Spleen (tissue), 13 donors: ENCODE measurements around the gene KRTAP22-1. TPM values are rescaled to one million over a fixed set of nuclear protein-coding genes. Genes with fewer than 3 reads are reported as not detected.

Experiments
- DNase-seq: peaks from one replicate; pipeline ENCODE4 v3.0.0-alpha.2; 2020
- H3K27ac ChIP-seq, 8 donors: fragments of 200-600 bp; sonication (generic) in 7 of 8; 1 replicate in 4 of 8; 2 replicates in 4 of 8; pipeline versions ENCODE4 v1.5.0 to v1.8.0; 2016 to 2021; ENCODE audit warnings: inconsistent platforms in 4 of 8, mild to moderate bottlenecking in 4 of 8, moderate library complexity in 1 of 8
- H3K27me3 ChIP-seq, 7 donors: fragments of 200-600 bp; sonication (generic) in 6 of 7; replicated peaks in 1 of 7; 1 replicate in 4 of 7; 2 replicates in 3 of 7; pipeline versions ENCODE4 v1.5.0 to v1.8.0; 2016 to 2021; ENCODE audit warnings: inconsistent platforms in 3 of 7, mild to moderate bottlenecking in 1 of 7
- H3K36me3 ChIP-seq, 6 donors: fragments of 200-600 bp; sonication (generic) in 5 of 6; 1 replicate in 4 of 6; 2 replicates in 2 of 6; pipeline versions ENCODE4 v1.5.0 to v1.8.0; 2016 to 2021; ENCODE audit warnings: inconsistent platforms in 2 of 6
- H3K4me1 ChIP-seq, 6 donors: fragments of 200-600 bp; sonication (generic) in 5 of 6; 1 replicate in 3 of 6; 2 replicates in 3 of 6; pipeline versions ENCODE4 v1.5.0 to v1.8.0; 2016 to 2021; ENCODE audit warnings: inconsistent platforms in 3 of 6
- H3K4me3 ChIP-seq, 8 donors: fragments of 200-600 bp; sonication (generic) in 7 of 8; 1 replicate in 4 of 8; 2 replicates in 4 of 8; pipeline versions ENCODE4 v1.5.0 to v1.8.0; 2016 to 2021; ENCODE audit warnings: inconsistent platforms in 4 of 8, mild to moderate bottlenecking in 4 of 8, moderate library complexity in 2 of 8
- H3K9me3 ChIP-seq, 8 donors: fragments of 200-600 bp; sonication (generic) in 7 of 8; 1 replicate in 4 of 8; 2 replicates in 4 of 8; pipeline versions ENCODE4 v1.5.0 to v1.8.0; 2016 to 2021; ENCODE audit warnings: inconsistent platforms in 4 of 8
- POLR2A ChIP-seq, 3 donors: fragments of 450-650 bp; IDR thresholded peaks; one replicate each; pipeline ENCODE4 v1.5.1; 2017; ENCODE audit warnings: antibody characterized with exemption in 3 of 3, mild to moderate bottlenecking in 1 of 3
- POLR2AphosphoS5 ChIP-seq, 3 donors: sonication (generic); formaldehyde crosslinking; IDR thresholded peaks; one replicate each; pipeline ENCODE4 v1.5.1; 2017; ENCODE audit warnings: antibody characterized with exemption in 3 of 3
- WGBS, 5 donors: extraction: QIAGEN DNeasy Blood & Tissue Kit in 3 of 5; methylation state at CpG; one replicate each; pipeline versions ENCODE4 v1.1.5 to v1.1.7; 2013 to 2018; 5-methylcytosine and 5-hydroxymethylcytosine counted together
- intact Hi-C: fragments of 100-400 bp; cut with DNase I; formaldehyde crosslinking; loops from one replicate; pipeline ENCODE4 v1.15.0; 2023; ENCODE audit warnings: low total_unique reads
- long read RNA-seq, 2 donors: transcript quantifications; one replicate each; lab custom pipeline, GENCODE V29; 2026
- polyA plus RNA-seq, 3 donors: library from polyadenylated mRNA; stranded (reverse); fragments of 200-250 nt; gene quantifications; one replicate each; pipeline ENCODE4 v1.2.1, GENCODE V29; 2013
- total RNA-seq, 7 donors: library from RNA; depleted of rRNA in 3 of 7; stranded (reverse); fragments of >200 nt in 3 of 7; fragmentation: NEBNext Ultra II Directional in 4 of 7; extraction: Animal tissue kit (Norgen Biotek cat#: 25700) in 4 of 7; gene quantifications; one replicate each; pipeline versions ENCODE4 v1.1.0 to v1.2.1, GENCODE V29; 2016 to 2021
- TF ChIP-seq, protein P1 (sequence below), 11 experiments: fragments of 200-600 bp in 7 of 11; fragments of 450-650 bp in 4 of 11; sonication (generic) in 4 of 11; IDR thresholded peaks in 8 of 11; conservative IDR thresholded peaks in 3 of 11; 1 replicate in 7 of 11; 2 replicates in 4 of 11; pipeline versions ENCODE4 v1.4.0 to v1.8.0; 2016 to 2021; ENCODE audit warnings: antibody characterized with exemption in 11 of 11, inconsistent platforms in 4 of 11, mild to moderate bottlenecking in 1 of 11
- donor health status: healthy with polysubstance abuse.
- donor health status: DM: no; HTN: no; CAD: no; lungs with moderate emphysema.
- donor health status: DM: no; HTN: no; CAD: no.
- donor health status: Bipolar disorder and iron deficiency.
- donor health status: healthy.
- donor health status: DM: no; HTN: no; CAD: no.
- donor health status: DM: yes; HTN: yes; CAD: no.

KRTAP22-1 gene
- not detected for total RNA-seq
- polyA plus RNA-seq: not detected
- long read RNA-seq, donor 1: 0 reads
- long read RNA-seq, donor 2: 0 reads

DNA sequence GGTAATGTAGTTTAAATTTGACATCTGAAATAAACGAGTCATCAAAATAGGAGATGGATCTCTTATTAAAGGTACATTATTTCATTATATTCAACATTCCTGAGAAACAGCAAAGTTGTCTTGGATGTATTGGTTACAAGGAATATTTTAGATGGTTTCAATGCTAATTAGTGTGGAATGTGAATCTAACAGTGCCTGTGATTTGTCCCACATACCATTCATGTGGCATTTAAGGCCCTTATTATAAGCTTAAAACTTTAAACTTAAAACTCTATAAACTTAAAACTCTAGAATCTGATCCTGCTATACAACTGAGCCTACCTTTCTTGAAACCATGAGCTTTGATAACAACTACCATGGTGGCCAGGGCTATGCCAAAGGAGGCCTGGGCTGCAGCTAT, at the start of gene KRTAP22-1:
TSS of gene KRTAP22-1 (plus strand) at position 301 of the 400 bp plus-strand sequence.
- intact Hi-C loops: no loop called here
- no peak for DNase-seq
- Histone ChIP-seq H3K27ac (no peak within 1 kb of the TSS), H3K4me1 (no peaks in the 10 kb centered on the region), H3K27me3 (no peaks in the 10 kb centered on the region), H3K4me3 (no peak within 1 kb of the TSS), H3K9me3 (peaks cover 0 to 18% (median under 1%) of the 10 kb centered on the region in 8 donors), H3K36me3 (no peaks in the 10 kb centered on the region)
- 0 to 94% (median 53%) methylated on average over 1 of the region's 1 CpG for WGBS, 5 donors
- no peak for TF ChIP-seq POLR2A (IDR thresholded peaks at IDR 0.05)
- TF ChIP-seq, protein P1, sequence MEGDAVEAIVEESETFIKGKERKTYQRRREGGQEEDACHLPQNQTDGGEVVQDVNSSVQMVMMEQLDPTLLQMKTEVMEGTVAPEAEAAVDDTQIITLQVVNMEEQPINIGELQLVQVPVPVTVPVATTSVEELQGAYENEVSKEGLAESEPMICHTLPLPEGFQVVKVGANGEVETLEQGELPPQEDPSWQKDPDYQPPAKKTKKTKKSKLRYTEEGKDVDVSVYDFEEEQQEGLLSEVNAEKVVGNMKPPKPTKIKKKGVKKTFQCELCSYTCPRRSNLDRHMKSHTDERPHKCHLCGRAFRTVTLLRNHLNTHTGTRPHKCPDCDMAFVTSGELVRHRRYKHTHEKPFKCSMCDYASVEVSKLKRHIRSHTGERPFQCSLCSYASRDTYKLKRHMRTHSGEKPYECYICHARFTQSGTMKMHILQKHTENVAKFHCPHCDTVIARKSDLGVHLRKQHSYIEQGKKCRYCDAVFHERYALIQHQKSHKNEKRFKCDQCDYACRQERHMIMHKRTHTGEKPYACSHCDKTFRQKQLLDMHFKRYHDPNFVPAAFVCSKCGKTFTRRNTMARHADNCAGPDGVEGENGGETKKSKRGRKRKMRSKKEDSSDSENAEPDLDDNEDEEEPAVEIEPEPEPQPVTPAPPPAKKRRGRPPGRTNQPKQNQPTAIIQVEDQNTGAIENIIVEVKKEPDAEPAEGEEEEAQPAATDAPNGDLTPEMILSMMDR (IDR thresholded peaks at IDR 0.05 in 8 of 11, conservative IDR thresholded peaks at IDR 0.05 in 3 of 11): no peak
- no peak for TF ChIP-seq POLR2AphosphoS5 (IDR thresholded peaks at IDR 0.05)

DNA sequence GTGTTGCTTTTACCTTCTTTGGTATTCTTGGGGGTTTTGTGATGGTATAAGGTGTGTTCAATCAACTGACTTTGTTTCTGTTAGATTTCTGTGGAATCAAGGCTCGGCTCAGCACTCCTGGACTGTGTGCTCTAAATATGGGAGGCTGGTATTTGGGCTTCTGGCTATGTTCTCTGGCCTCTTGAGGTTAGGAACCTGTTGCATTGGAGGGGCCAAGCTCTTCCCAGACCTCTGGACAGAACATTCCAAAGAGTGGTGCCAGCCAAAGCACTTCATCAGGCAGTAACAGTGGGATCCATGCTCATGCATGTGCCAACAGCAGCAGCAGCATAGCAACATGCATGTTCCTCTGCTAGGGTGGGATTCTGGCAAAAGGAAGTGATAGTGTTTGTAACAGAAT, 48.1 kb upstream of the KRTAP22-1 start:
- H3K36me3 ChIP-seq: no peaks in the 10 kb centered on the region
- 43 to 68% (median 63%) methylated on average over 1 of the region's 1 CpG for WGBS, 5 donors
- no peak for DNase-seq
- TF ChIP-seq POLR2A (IDR thresholded peaks at IDR 0.05): no peak
- TF ChIP-seq POLR2AphosphoS5 (IDR thresholded peaks at IDR 0.05): no peak
- TF ChIP-seq, protein P1 (IDR thresholded peaks at IDR 0.05 in 8 of 11, conservative IDR thresholded peaks at IDR 0.05 in 3 of 11): no peak
- intact Hi-C loops: no loop called here
- H3K4me1 ChIP-seq: no peaks in the 10 kb centered on the region
- no peaks in the 10 kb centered on the region for H3K27me3 ChIP-seq
- no peak overlapping the region for H3K4me3 ChIP-seq
- no peak overlapping the region for H3K27ac ChIP-seq
- H3K9me3 ChIP-seq: peaks cover 0 to 14% (median 7%) of the 10 kb centered on the region in 8 donors

DNA sequence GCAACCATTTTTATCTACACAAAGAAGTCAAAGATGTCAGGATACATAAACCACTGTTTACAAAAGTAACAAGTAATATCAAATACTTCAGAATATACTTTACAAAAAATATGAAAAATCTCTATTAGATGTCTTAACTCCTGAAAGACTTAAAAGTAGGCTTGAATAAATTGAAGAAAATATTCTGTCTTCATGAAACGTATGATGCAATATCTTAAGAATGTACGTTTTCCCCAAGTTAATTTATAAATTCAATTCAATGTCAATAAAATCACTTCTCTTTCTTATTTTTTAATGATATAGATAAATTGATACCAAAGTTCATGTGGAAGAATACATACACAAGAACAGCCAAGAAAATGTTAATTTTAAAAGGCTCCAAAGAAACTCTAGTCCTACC, 45.8 kb upstream of the KRTAP22-1 start:
- Histone ChIP-seq H3K4me1 (no peaks in the 10 kb centered on the region), H3K27ac (no peak overlapping the region), H3K4me3 (no peak overlapping the region), H3K27me3 (no peaks in the 10 kb centered on the region), H3K9me3 (peaks cover 0 to 14% (median 7%) of the 10 kb centered on the region in 8 donors), H3K36me3 (no peaks in the 10 kb centered on the region)
- 62 to 91% (median 82%) methylated on average over 2 of the region's 2 CpGs for WGBS, 5 donors
- TF ChIP-seq POLR2AphosphoS5 (IDR thresholded peaks at IDR 0.05) (no peak), POLR2A (IDR thresholded peaks at IDR 0.05) (no peak)
- TF ChIP-seq, protein P1 (IDR thresholded peaks at IDR 0.05 in 8 of 11, conservative IDR thresholded peaks at IDR 0.05 in 3 of 11): no peak
- DNase-seq: no peak
- intact Hi-C loops: no loop called here

DNA sequence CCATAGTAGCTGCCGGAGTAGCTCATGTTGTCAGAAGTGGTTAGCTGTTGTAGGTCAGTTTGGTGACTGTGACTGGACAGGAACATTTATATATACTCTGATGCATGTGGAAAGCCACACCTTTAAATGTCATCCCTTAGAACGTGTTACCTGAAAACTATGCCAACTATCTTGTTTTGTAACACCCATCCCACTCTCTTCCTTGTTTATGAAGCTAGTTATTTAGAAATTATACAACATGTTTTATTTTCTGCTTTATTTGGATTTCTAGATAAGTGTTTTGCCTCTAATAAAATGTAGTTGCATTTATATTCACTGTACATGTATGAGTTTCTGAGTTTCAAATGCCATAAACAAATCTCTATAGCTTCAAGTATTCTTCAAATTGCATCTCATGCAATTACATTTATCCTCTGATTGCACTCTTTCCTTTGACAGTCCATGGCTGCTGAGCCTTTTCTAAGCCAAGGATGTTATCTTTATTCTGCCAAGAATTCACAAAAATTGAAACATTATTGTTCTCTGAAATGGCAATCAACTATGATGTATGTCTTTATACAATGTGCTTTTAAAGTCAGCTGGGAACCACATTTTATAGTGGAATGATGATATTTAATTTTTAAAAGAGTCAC, 39.5 kb upstream of the KRTAP22-1 start, which contains the start of gene KRTAP19-7:
TSS of gene KRTAP19-7 (minus strand) at position 51 of the 632 bp plus-strand sequence. CDS start at position 26, 25 bp downstream.
- Histone ChIP-seq H3K27me3 (no peaks in the 10 kb centered on the region), H3K27ac (no peak within 1 kb of the TSS), H3K4me3 (no peak within 1 kb of the TSS), H3K4me1 (no peaks in the 10 kb centered on the region), H3K36me3 (no peaks in the 10 kb centered on the region), H3K9me3 (no peaks in the 10 kb centered on the region)
- WGBS, 5 donors: 67 to 84% (median 76%) methylated on average over 2 of the region's 2 CpGs
- DNase-seq: no peak
- TF ChIP-seq, protein P1 (IDR thresholded peaks at IDR 0.05 in 8 of 11, conservative IDR thresholded peaks at IDR 0.05 in 3 of 11): no peak
- TF ChIP-seq POLR2AphosphoS5 (IDR thresholded peaks at IDR 0.05): no peak
- TF ChIP-seq POLR2A (IDR thresholded peaks at IDR 0.05): no peak
- intact Hi-C loops: no loop called here
